MCF 10A (cell line): ENCODE results near the gene ONECUT1. TPM values are rescaled to one million over a fixed set of nuclear protein-coding genes. Genes with fewer than 3 reads are reported as not detected.

Experiments
- BruUV-seq: library from RNA; stranded (reverse); fragments of 400-500 nt; replicated peaks from 2 replicates; lab custom pipeline; 2021; lab: Mats Ljungman, UMichigan
- CTCF ChIA-PET: fragments of 300-600 bp; sonication (Branson Sonifier 250); formaldehyde crosslinking; extraction: SDS; loops from one replicate; lab custom pipeline; 2021; ENCODE audit warnings: antibody characterized with exemption, inconsistent platforms; lab: Yijun Ruan, JAX
- POLR2A ChIA-PET: fragments of 300-600, 350-650 bp; sonication (Branson Sonifier 250); formaldehyde crosslinking; extraction: SDS; loops from one replicate; lab custom pipeline; 2020; ENCODE audit warnings: antibody characterized with exemption, inconsistent platforms; lab: Yijun Ruan, JAX
- DNase-seq: peaks from one replicate; pipeline ENCODE4 v3.0.0-alpha.2; 2018; ENCODE audit not compliant: unreplicated experiment
- H3K27ac Mint-ChIP-seq: one replicate; pipeline ENCODE4 v1.8.0; 2022; ENCODE audit warnings: mild to moderate bottlenecking, low read depth, mixed read lengths; ENCODE audit not compliant: unreplicated experiment
- H3K27me3 Mint-ChIP-seq: one replicate; pipeline ENCODE4 v1.8.0; 2022; ENCODE audit warnings: mixed read lengths; ENCODE audit not compliant: insufficient read depth, unreplicated experiment
- H3K36me3 Mint-ChIP-seq: one replicate; pipeline ENCODE4 v1.8.0; 2022; ENCODE audit warnings: mild to moderate bottlenecking, moderate library complexity, mixed read lengths; ENCODE audit not compliant: insufficient read depth, unreplicated experiment
- H3K4me1 Mint-ChIP-seq: one replicate; pipeline ENCODE4 v1.8.0; 2022; ENCODE audit warnings: mixed read lengths; ENCODE audit not compliant: insufficient read depth, unreplicated experiment
- H3K4me3 Mint-ChIP-seq: one replicate; pipeline ENCODE4 v1.8.0; 2022; ENCODE audit warnings: mild to moderate bottlenecking, moderate library complexity, mixed read lengths; ENCODE audit not compliant: unreplicated experiment
- H3K9me3 Mint-ChIP-seq: one replicate; pipeline ENCODE4 v1.8.0; 2022; ENCODE audit warnings: mixed read lengths; ENCODE audit not compliant: unreplicated experiment
- CTCF ChIP-seq: fragments of 200-600 bp; IDR thresholded peaks from one replicate; pipeline ENCODE4 v1.8.0; 2022; ENCODE audit warnings: antibody characterized with exemption, mild to moderate bottlenecking; ENCODE audit not compliant: unreplicated experiment
- intact Hi-C: fragments of 100-400 bp; cut with micrococcal nuclease; formaldehyde crosslinking; loops from 2 replicates; pipeline ENCODE4 v1.14.1; 2022
- total RNA-seq: library from RNA; stranded (reverse); gene quantifications from 2 replicates; pipeline ENCODE4 v1.2.3, GENCODE V29; 2022

The ONECUT1 gene
- total RNA-seq, 1 experiment from 2014 or later, result not detected

DNA sequence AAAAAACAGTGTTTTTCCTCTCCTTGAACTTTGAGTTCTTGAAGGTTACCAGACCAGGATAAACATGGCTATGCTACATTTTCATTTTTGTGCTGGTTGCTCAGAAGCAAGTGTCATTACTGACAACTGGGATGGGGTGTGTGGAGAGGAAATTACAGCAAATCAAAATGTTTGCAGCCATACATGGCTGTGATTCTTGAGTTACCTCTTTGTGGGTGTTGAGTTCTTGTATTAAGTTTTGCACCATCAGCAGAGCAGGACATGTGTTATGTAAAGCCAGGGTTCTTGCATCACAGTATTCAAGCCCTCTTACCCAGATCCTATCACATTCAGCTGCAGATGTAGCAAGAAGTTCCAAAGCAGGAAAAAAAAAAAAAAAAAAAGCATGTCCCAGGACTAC lies 57.0 kb downstream of the ONECUT1 start:
- H3K9me3 Mint-ChIP-seq, result no peaks in the 10 kb centered on the region
- no peak overlapping the region for H3K4me3 Mint-ChIP-seq
- intact Hi-C loops, result loop anchor here (10.0 kb wide), 1 partner anchor 168 kb away; the partner anchor contains the start of gene ARPP19
- H3K27me3 Mint-ChIP-seq, result no peaks in the 10 kb centered on the region
- no peak for TF ChIP-seq CTCF
- H3K4me1 Mint-ChIP-seq, result peaks cover 13% of the 10 kb centered on the region
- H3K27ac Mint-ChIP-seq, result no peak overlapping the region
- no TSS peak for BruUV-seq
- DNase-seq, result peak; percentile 36
- H3K36me3 Mint-ChIP-seq, result no peaks in the 10 kb centered on the region
- ChIA-PET CTCF (interaction anchor here (0.6 to 3.4 kb wide), 9 partner anchors 58 to 549 kb away, joined by 3 to 62 read pairs (median 6); partner anchors contain the start of gene MYO5A), POLR2A (interaction anchor here (0.7 to 9.0 kb wide), 5 partner anchors 54 to 477 kb away, joined by 4 to 80 read pairs (median 8); partner anchors contain the start of gene ATOSA)

DNA sequence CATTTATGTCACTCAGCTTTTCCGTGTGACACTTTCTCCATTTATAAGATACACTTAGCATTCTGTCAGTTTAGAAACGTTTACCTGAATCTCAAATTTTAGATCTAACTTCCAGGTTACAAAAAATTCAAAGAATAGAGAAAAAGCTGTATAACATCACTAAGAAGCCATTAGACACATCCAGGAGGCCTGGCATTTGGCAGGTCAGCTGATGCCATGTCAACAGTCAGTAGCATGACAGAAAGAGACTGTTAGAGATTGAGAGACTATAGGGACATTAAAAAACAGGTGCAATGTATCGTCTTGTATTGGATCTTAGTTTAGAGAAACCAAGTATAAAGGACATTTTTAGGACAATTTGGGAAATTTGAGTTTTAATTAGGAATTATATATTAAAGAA lies 57.6 kb downstream of the ONECUT1 start:
- intact Hi-C loops, result loop anchor here (10.0 kb wide), 1 partner anchor 168 kb away; the partner anchor contains the start of gene ARPP19
- no peaks in the 10 kb centered on the region for H3K9me3 Mint-ChIP-seq
- H3K27me3 Mint-ChIP-seq, result no peaks in the 10 kb centered on the region
- no peaks in the 10 kb centered on the region for H3K36me3 Mint-ChIP-seq
- ChIA-PET POLR2A (interaction anchor here (0.7 to 9.0 kb wide), 4 partner anchors 53 to 445 kb away, joined by 4 to 80 read pairs (median 8); partner anchors contain the start of gene ATOSA), CTCF (interaction anchor here (1.0 to 1.7 kb wide), 4 partner anchors 62 to 548 kb away, joined by 3 to 7 read pairs (median 4); no protein-coding TSS in a partner anchor)
- TF ChIP-seq CTCF, result no peak
- no peak overlapping the region for H3K27ac Mint-ChIP-seq
- H3K4me3 Mint-ChIP-seq, result no peak overlapping the region
- DNase-seq, result no peak
- BruUV-seq, result no TSS peak
- H3K4me1 Mint-ChIP-seq, result peaks cover 13% of the 10 kb centered on the region

DNA sequence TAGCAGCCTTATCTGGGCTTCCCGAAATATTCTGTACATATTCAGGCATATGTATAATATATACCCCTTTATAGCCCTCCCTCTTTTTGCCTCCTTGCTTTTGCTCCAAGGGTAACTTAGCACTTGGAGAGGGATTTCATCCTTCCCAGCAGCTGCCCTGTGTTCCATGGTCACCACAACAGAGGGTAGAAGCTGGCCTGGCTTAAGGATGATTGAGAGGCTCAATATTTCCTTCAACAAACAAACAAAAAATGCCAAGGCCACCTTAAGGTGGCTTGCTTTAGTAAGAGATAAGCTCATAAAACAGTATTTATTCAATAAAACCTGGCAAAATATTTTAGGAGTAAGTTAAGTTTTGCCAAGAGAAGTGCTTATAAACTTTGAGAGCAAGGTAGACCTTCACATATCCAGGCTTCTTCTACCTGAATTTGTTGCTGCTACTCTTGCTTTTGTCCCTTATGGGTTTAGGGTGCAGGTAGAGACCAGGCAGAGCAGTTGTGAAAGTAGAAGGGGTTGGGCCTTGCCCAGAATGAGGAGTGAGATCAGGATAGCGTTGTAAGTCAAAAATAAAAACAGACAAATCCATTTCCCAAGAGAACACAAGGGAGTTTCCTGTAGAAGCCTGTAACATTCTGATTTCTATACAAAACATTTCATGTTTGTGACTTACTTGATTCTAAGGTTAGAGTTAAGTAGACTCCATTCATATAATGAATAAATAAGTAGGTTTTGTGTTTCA lies 58.2 kb downstream of the ONECUT1 start:
- Mint-ChIP-seq H3K27me3 (no peaks in the 10 kb centered on the region), H3K36me3 (no peaks in the 10 kb centered on the region), H3K4me1 (peaks cover 13% of the 10 kb centered on the region), H3K27ac (peak overlapping the region; percentile 35), H3K4me3 (no peak overlapping the region), H3K9me3 (no peaks in the 10 kb centered on the region)
- no peak for DNase-seq
- ChIA-PET CTCF (interaction anchor here (0.6 to 1.7 kb wide), 12 partner anchors 14 to 485 kb away, joined by 3 to 7 read pairs (median 4); no protein-coding TSS in a partner anchor), POLR2A (interaction anchor here (0.7 to 9.0 kb wide), 7 partner anchors 52 to 444 kb away, joined by 4 to 80 read pairs (median 5); partner anchors contain the start of gene ATOSA)
- no peak for TF ChIP-seq CTCF
- no TSS peak for BruUV-seq
- intact Hi-C loops, result loop anchor here (10.0 kb wide), 1 partner anchor 167 kb away; the partner anchor contains the start of gene ARPP19

GRCh38 chr15:52731004-52731403 lies 59.1 kb downstream of the ONECUT1 start:
- peaks cover 13% of the 10 kb centered on the region for H3K4me1 Mint-ChIP-seq
- ChIA-PET CTCF (interaction anchor here (0.6 to 1.5 kb wide), 8 partner anchors 13 to 207 kb away, joined by 3 to 4 read pairs (median 3); no protein-coding TSS in a partner anchor), POLR2A (interaction anchor here (0.7 to 9.0 kb wide), 7 partner anchors 51 to 443 kb away, joined by 3 to 80 read pairs (median 5); partner anchors contain the start of gene ATOSA)
- H3K9me3 Mint-ChIP-seq, result no peaks in the 10 kb centered on the region
- DNase-seq, result no peak
- no peak overlapping the region for H3K4me3 Mint-ChIP-seq
- TF ChIP-seq CTCF, result no peak
- no peak overlapping the region for H3K27ac Mint-ChIP-seq
- intact Hi-C loops, result loop anchor here (10.0 kb wide), 1 partner anchor 166 kb away; the partner anchor contains the start of gene ARPP19
- H3K36me3 Mint-ChIP-seq, result no peaks in the 10 kb centered on the region
- no peaks in the 10 kb centered on the region for H3K27me3 Mint-ChIP-seq
- no TSS peak for BruUV-seq
